Nephron (organoid): ENCODE measurements around the gene QSER1.

Experiments used
- H3K27ac Mint-ChIP-seq, 3 experiments: 2 replicates each; pipeline ENCODE4 v1.8.0; 2020; ENCODE audit warnings: mixed read lengths in 3 of 3, mild to moderate bottlenecking in 2 of 3, moderate library complexity in 1 of 3
- H3K27me3 Mint-ChIP-seq: 2 replicates; pipeline ENCODE4 v1.8.0; 2021; ENCODE audit warnings: low read depth, mild to moderate bottlenecking, moderate library complexity, mixed read lengths
- H3K36me3 Mint-ChIP-seq: 2 replicates; pipeline ENCODE4 v1.8.0; 2020; ENCODE audit warnings: low read depth, mixed read lengths
- H3K4me1 Mint-ChIP-seq: 2 replicates; pipeline ENCODE4 v1.8.0; 2020; ENCODE audit warnings: mixed read lengths
- H3K4me3 Mint-ChIP-seq, 3 experiments: 2 replicates each; pipeline ENCODE4 v1.8.0; 2020; ENCODE audit warnings: mild to moderate bottlenecking in 3 of 3, mixed read lengths in 3 of 3, moderate library complexity in 2 of 3
- H3K9me3 Mint-ChIP-seq: 2 replicates; pipeline ENCODE4 v1.8.0; 2020; ENCODE audit warnings: mixed read lengths
- CTCF ChIP-seq, 3 experiments: fragments of 200-600 bp; sonication (generic); IDR thresholded peaks; one replicate each; pipeline ENCODE4 v1.5.0; 2021; ENCODE audit warnings: antibody characterized with exemption in 3 of 3; ENCODE audit not compliant: unreplicated experiment in 3 of 3

QSER1 gene

DNA sequence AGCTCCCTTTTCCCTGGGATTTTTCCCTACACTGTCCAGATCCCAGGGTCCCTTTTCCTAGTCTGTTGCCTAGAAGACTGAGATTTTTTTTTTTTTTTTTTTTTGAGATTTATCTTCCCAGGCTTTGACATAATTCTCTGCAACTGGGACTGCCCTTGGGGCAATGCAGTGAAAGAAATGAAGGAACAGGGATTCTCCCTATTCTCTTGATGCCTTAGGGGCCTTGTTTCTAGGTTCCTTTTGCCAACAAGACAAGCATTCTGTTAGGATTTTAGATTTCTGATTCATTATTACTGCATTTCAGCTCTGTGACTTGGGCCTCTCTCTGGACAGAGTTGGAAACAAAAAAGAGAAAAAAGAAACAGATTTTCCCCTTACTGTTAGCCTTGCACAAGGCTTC, 47.3 kb downstream of the QSER1 start:
- peaks cover 71% of the 10 kb centered on the region for H3K36me3 Mint-ChIP-seq
- H3K27ac Mint-ChIP-seq: no peak overlapping the region
- no peak overlapping the region for H3K4me3 Mint-ChIP-seq
- no peak for TF ChIP-seq CTCF (IDR thresholded peaks at IDR 0.05; ENCODE audit: unreplicated experiment in 3 of 3)
- H3K4me1 Mint-ChIP-seq: no peaks in the 10 kb centered on the region
- H3K27me3 Mint-ChIP-seq: no peaks in the 10 kb centered on the region
- H3K9me3 Mint-ChIP-seq: no peaks in the 10 kb centered on the region

GRCh38 chr11:32940865-32941264, 48.3 kb downstream of the QSER1 start:
- Mint-ChIP-seq H3K9me3 (no peaks in the 10 kb centered on the region), H3K27ac (no peak overlapping the region), H3K4me1 (no peaks in the 10 kb centered on the region), H3K4me3 (no peak overlapping the region), H3K27me3 (no peaks in the 10 kb centered on the region), H3K36me3 (peaks cover 66% of the 10 kb centered on the region)
- no peak for TF ChIP-seq CTCF (IDR thresholded peaks at IDR 0.05; ENCODE audit: unreplicated experiment in 3 of 3)

- no peak for TF ChIP-seq CTCF (IDR thresholded peaks at IDR 0.05; ENCODE audit: unreplicated experiment in 3 of 3)
- Mint-ChIP-seq H3K4me3 (no peak overlapping the region), H3K27me3 (no peaks in the 10 kb centered on the region), H3K36me3 (peaks cover 45% of the 10 kb centered on the region), H3K9me3 (peaks cover 2% of the 10 kb centered on the region), H3K4me1 (no peaks in the 10 kb centered on the region), H3K27ac (no peak overlapping the region)
Measured at GRCh38 chr11:32947978-32948377, 55.4 kb downstream of the QSER1 start.

GRCh38 chr11:32949739-32950138, 57.1 kb downstream of the QSER1 start:
- no peaks in the 10 kb centered on the region for H3K27me3 Mint-ChIP-seq
- TF ChIP-seq CTCF (IDR thresholded peaks at IDR 0.05; ENCODE audit: unreplicated experiment in 3 of 3): no peak
- no peak overlapping the region for H3K27ac Mint-ChIP-seq
- H3K4me1 Mint-ChIP-seq: no peaks in the 10 kb centered on the region
- peaks cover 2% of the 10 kb centered on the region for H3K9me3 Mint-ChIP-seq
- no peak overlapping the region for H3K4me3 Mint-ChIP-seq
- H3K36me3 Mint-ChIP-seq: peaks cover 47% of the 10 kb centered on the region

- H3K36me3 Mint-ChIP-seq: peaks cover 39% of the 10 kb centered on the region
- no peak overlapping the region for H3K4me3 Mint-ChIP-seq
- no peak overlapping the region for H3K27ac Mint-ChIP-seq
- no peaks in the 10 kb centered on the region for H3K27me3 Mint-ChIP-seq
- TF ChIP-seq CTCF (IDR thresholded peaks at IDR 0.05; ENCODE audit: unreplicated experiment in 3 of 3): no peak
- H3K9me3 Mint-ChIP-seq: no peaks in the 10 kb centered on the region
- H3K4me1 Mint-ChIP-seq: no peaks in the 10 kb centered on the region
Measured at GRCh38 chr11:32952421-32952820, 59.8 kb downstream of the QSER1 start.

GRCh38 chr11:32953700-32954099, 61.1 kb downstream of the QSER1 start:
- no peak for TF ChIP-seq CTCF (IDR thresholded peaks at IDR 0.05; ENCODE audit: unreplicated experiment in 3 of 3)
- Mint-ChIP-seq H3K36me3 (peaks cover 33% of the 10 kb centered on the region), H3K9me3 (no peaks in the 10 kb centered on the region), H3K4me3 (no peak overlapping the region), H3K27me3 (no peaks in the 10 kb centered on the region), H3K4me1 (no peaks in the 10 kb centered on the region), H3K27ac (no peak overlapping the region)
